NCI-H82 treated with DMSO at 0.1 percent for 48 hours (cell line): ENCODE measurements around the gene SLC25A14.
A peak's percentile ranks its signal among the peaks of the same experiment; 100 is the strongest.

Source experiments
- DNase-seq: peaks from one replicate; lab custom pipeline; 2025; ENCODE audit not compliant: unreplicated experiment; lab: John Stamatoyannopoulos, UW

The SLC25A14 gene

DNA sequence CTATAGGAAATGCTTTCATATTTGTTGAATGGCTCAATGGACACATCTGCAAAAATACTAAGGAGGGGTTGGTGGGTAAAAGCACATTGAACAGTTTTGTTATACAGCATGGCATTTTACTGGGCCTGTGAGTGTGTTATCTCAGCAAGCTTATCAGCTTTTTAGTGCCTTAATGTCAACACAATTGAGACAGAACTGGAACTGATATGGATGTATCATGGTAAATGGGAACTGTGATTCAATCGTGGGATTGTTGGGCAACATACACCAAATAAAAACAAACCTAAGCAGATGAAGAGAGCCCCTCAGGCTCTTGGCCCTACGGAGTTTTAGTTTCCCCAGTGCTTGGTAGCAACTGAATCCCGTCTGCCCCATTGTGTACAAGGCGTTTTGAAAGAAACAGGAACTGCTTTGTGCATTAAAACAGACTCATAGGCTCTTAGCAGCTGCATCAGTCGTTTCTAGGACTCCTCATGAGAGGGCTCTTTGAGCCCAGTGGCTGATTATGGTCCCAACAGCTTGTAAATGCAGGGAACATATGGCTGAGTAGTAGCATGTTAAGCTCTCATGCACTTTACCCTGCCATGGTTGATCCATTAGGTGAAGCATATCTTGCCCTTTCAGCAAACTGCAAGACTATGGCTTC, 38.4 kb downstream of the SLC25A14 start:
- DNase-seq, result peak; percentile 67

DNA sequence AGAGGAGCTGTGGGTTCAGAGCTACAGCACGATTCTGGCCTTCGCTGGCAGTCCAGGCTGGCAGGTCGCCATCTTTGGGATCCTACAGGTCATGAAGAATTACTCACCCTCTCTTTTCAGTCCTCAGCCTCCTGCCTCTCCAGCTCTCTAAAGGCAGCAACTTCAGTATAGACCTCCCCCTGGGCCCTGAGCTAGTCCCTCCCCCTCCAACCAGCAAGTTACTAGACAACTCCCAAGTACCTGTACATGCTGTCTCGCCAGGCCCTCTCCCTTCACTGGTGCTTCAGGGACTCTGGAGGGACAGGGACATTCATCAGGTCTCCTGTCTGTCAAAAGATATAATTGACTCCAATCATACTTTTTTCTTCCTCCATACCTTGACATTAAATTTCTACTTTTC, 45.8 kb downstream of the SLC25A14 start, which contains the start of gene GPR119:
GPR119 (minus strand) TSS at position 155 of the 400 bp plus-strand sequence. CDS start 227 bp downstream, outside the sequence.
- no peak for DNase-seq

DNA sequence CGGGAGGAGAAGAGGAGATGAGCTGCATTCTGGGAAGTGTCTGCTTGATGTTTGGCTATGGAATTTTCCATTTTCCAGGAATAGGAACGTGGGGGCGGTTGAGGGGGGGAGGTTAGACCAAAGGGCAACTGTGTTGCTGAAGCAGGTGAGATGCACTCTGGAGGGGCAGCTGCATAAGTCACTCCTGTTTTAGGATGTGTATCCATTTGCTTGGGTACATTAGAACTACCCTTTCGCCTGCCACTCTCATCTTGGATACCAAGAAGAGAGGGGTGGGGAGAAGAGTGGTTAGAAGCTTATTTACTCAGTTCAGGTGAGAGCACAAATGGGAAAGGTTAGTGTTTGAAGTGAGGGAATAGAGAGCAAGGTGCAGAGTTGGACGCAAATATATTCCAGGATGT, 46.7 kb downstream of the SLC25A14 start:
- no peak for DNase-seq

GRCh38 chrX:130393451-130394074, 53.8 kb downstream of the SLC25A14 start:
- DNase-seq, result no peak

GRCh38 chrX:130395341-130395740, 55.6 kb downstream of the SLC25A14 start:
- no peak for DNase-seq

DNA sequence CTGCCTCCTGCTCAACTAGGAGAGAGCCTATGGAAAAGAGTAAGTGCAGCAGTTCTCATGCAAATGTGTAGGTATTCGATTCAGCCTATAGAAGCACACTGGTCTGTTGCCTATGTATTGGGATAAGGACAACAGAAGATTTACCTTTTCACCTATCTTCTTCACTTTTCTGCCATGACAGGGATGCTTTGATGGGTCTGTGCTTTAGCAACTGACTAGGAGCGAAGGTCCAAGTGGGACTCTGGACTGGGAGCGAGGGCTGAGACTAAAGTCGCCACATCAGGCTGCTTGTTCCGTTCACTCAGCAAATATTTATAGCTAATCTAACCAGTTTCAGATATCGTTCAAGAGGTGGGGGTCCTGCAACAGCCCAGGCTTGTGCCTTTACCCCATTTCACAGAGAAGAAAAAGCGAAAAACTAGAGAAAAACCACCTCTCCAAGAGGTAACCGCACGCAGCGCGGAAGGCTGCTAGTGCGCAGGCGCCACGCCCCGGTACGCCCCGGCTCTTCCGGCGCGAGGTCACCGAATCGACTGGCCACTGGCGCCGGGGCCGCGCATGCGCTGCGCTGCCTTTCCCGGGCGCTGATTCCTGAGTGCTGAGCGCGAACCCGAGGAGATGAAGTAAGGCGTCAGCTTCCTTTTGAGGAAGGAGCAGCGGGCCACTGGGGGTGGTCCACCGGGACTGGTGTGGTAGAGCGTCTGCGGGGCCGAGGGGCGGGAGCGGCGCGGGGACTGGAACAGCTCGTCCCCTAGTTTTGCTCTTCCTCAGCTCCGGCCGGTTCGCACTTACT, 61.9 kb downstream of the SLC25A14 start, which contains the start of gene RBMX2:
RBMX2 (plus strand) TSS at position 573 of the 793 bp plus-strand sequence; CDS start at position 619, 46 bp downstream.
- peak; percentile 67 for DNase-seq

DNA sequence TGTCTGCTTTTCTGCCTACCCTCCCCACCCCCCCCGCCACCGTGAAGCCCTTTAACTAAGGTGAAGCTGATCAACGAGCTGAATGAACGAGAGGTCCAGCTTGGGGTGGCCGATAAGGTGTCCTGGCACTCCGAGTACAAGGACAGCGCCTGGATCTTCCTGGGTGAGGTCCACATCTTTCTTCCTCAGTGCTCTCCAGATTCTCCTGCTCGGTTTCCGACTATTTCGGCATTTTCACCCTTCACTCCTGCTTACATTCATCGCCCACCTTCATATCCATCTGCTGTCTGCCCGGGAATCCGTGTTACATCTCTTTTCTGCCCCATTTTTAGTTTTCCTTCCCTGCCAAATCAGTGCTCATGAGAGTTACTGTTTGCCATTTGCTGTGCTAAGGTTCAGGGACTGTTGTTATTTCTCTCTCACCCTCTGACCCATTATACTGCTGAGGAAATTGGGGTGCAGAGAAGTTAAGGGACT, 62.5 kb downstream of the SLC25A14 start:
- no peak for DNase-seq

DNA sequence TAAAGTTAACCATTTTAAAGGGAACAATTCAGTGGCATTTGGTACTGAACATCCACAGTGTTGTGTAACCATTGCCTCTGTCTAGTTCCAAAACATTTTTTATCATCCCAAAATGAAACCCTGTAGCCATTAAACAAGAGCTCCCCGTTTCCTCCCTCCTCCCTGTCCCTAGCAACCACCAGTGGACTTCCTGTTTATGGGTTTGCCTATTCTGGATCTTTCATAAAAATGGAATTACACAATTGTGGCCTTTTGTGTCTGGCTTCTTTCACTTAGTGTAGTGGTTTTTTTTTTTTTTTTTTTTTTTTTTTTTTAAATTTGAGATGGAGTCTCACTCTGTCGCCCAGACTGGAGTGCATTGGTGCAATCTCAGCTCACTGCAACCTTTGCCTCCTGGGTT, 73.7 kb downstream of the SLC25A14 start:
- DNase-seq, result no peak

- no peak for DNase-seq
These were observed 75.1 kb downstream of the SLC25A14 start for GRCh38 chrX:130414800-130415199.

- DNase-seq, result no peak
These were observed 75.5 kb downstream of the SLC25A14 start for GRCh38 chrX:130415201-130415600.

DNA sequence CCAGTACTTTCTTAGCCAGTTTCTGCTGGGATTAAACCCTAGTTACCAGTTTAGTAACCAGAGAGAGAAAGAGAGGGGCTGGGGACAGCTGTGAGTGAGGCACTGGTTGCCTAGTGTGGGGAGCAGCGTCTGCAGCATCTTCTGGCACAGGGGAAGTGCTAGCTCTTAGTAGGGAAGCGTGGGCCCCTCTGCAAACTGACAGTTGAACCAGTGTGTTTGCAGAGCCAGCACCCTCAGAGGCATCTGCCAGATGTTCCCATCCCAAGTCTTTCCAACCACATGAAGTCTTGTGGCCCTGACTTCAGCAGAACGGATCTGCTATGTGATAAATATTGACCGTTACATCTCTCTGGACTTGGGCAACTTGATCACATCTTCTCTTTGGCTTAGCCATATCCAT, 77.1 kb downstream of the SLC25A14 start:
- DNase-seq, result no peak

GRCh38 chrX:130418066-130418465, 78.3 kb downstream of the SLC25A14 start:
- DNase-seq, result no peak

GRCh38 chrX:130418740-130419139, 79.0 kb downstream of the SLC25A14 start:
- no peak for DNase-seq

GRCh38 chrX:130419263-130419662, 79.5 kb downstream of the SLC25A14 start:
- no peak for DNase-seq
